ENCODE measurements around the gene DOCK1.

The DOCK1 gene

DNA sequence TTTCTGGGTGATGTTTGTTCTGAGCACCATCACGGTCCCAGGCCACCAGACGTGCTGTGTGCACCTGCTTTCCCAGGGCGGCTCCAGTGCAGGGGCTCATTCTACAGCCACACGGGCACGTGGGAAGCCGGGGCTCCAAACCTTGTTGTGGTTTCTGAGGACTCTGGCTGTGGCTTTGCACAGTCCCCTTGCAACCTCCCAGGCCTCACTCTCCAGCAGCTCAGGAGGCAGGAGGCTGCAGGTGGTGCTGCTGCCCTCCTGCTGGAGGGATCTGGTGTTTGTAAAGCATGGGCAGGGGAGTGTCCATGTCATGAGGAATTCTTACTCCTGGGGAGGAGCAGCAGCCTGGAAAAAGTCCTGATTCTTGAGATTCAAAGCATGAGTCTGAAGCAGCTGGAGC is 236.9 kb downstream of the DOCK1 start:
- H4K8ac ChIP-seq (ENCODE audit: low read depth, low read length): no peak overlapping the region
- H3K27me3 ChIP-seq (ENCODE audit: control insufficient read depth in 3 of 3, insufficient read depth in 3 of 3, low read depth in 1 of 3, low read length in 3 of 3): no peaks in the 10 kb centered on the region
- WGBS, 2 donors (ENCODE audit: extremely low coverage in 2 of 2, insufficient read length in 2 of 2, insufficient replicate concordance in 1 of 2): no CpG with 5 or more reads among the region's 6 CpGs
- no peak overlapping the region for H2BK12ac ChIP-seq (ENCODE audit: low read length)
- no peak overlapping the region for H2BK5ac ChIP-seq (ENCODE audit: low read length)
- H3K79me1 ChIP-seq (ENCODE audit: low read depth, low read length): no peaks in the 10 kb centered on the region
- peaks cover 6 to 7% of the 10 kb centered on the region in 2 donors for H3K4me1 ChIP-seq (ENCODE audit: control insufficient read depth in 2 of 2, insufficient read depth in 1 of 2, low read depth in 1 of 2, low read length in 2 of 2)
- no peak overlapping the region for H2BK15ac ChIP-seq (ENCODE audit: low read length)
- peak overlapping the region; percentile 61 for H3K18ac ChIP-seq (ENCODE audit: low read length)
- DNase-seq (ENCODE audit: low spot score): no peak
- H3K9me3 ChIP-seq (replicated peaks in 1 of 2; ENCODE audit: control insufficient read depth in 2 of 2, insufficient read depth in 1 of 2, low read depth in 1 of 2, low read length in 2 of 2): no peaks in the 10 kb centered on the region
- no peak overlapping the region for H3K4ac ChIP-seq (ENCODE audit: low read length)
- H3K36me3 ChIP-seq (replicated peaks in 1 of 2; ENCODE audit: control insufficient read depth in 2 of 2, insufficient read depth in 2 of 2, low read length in 2 of 2): peaks cover 2 to 33% of the 10 kb centered on the region in 2 donors
- no peak overlapping the region for H2AFZ ChIP-seq (ENCODE audit: low read length)
- no peak overlapping the region for H2AK5ac ChIP-seq (ENCODE audit: low read depth, low read length)
- H3K23ac ChIP-seq (ENCODE audit: low read depth, low read length, poor library complexity): no peak overlapping the region
- no peak overlapping the region for H3K4me2 ChIP-seq (ENCODE audit: insufficient read depth, low read length, poor library complexity, severe bottlenecking)
- no peak overlapping the region for H2BK120ac ChIP-seq (ENCODE audit: low read depth, low read length)
- H3K14ac ChIP-seq (ENCODE audit: low read length): peak overlapping the region; percentile 50
- H3K4me3 ChIP-seq (ENCODE audit: low read length in 2 of 2): no peak overlapping the region
- no peak overlapping the region for H4K91ac ChIP-seq (ENCODE audit: low read depth, low read length, poor library complexity)
- no peak overlapping the region for H3K27ac ChIP-seq (replicated peaks; ENCODE audit: low read length)
- no peak overlapping the region for H3K9ac ChIP-seq (ENCODE audit: low read depth, low read length, poor library complexity)

DNA sequence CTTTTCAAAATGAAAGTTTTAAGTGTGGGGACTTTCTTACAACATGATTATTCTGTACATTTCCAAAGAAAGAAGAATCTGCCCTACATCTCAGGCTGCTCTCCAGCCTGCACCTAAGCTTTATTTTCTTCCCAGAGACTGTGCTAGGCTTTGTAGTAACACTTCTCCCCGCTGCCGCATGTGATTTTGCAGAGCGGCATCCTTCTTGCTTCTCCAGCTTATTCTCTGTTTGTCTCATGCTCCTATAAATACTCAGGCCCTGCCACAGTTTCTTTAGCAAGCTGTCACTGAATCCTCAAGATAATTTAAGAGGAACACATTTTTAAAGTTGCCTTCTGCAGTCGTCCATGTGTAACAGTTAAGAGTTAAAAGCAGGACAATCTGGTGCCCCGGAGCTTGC is 237.6 kb downstream of the DOCK1 start:
- Histone ChIP-seq H3K4ac (ENCODE audit: low read length) (no peak overlapping the region), H4K8ac (ENCODE audit: low read depth, low read length) (no peak overlapping the region), H2BK15ac (ENCODE audit: low read length) (no peak overlapping the region), H3K23ac (ENCODE audit: low read depth, low read length, poor library complexity) (no peak overlapping the region), H3K27me3 (ENCODE audit: control insufficient read depth in 3 of 3, insufficient read depth in 3 of 3, low read depth in 1 of 3, low read length in 3 of 3) (no peaks in the 10 kb centered on the region), H3K9me3 (replicated peaks in 1 of 2; ENCODE audit: control insufficient read depth in 2 of 2, insufficient read depth in 1 of 2, low read depth in 1 of 2, low read length in 2 of 2) (no peaks in the 10 kb centered on the region), H2BK12ac (ENCODE audit: low read length) (no peak overlapping the region), H2BK120ac (ENCODE audit: low read depth, low read length) (no peak overlapping the region), H2AK5ac (ENCODE audit: low read depth, low read length) (no peak overlapping the region), H4K91ac (ENCODE audit: low read depth, low read length, poor library complexity) (no peak overlapping the region), H3K18ac (ENCODE audit: low read length) (no peak overlapping the region), H3K9ac (ENCODE audit: low read depth, low read length, poor library complexity) (no peak overlapping the region), H2AFZ (ENCODE audit: low read length) (no peak overlapping the region), H3K79me1 (ENCODE audit: low read depth, low read length) (no peaks in the 10 kb centered on the region), H3K4me3 (ENCODE audit: low read length in 2 of 2) (no peak overlapping the region), H3K27ac (replicated peaks; ENCODE audit: low read length) (no peak overlapping the region), H3K14ac (ENCODE audit: low read length) (no peak overlapping the region), H2BK5ac (ENCODE audit: low read length) (no peak overlapping the region), H3K4me2 (ENCODE audit: insufficient read depth, low read length, poor library complexity, severe bottlenecking) (no peak overlapping the region), H3K36me3 (replicated peaks in 1 of 2; ENCODE audit: control insufficient read depth in 2 of 2, insufficient read depth in 2 of 2, low read length in 2 of 2) (peaks cover 2 to 28% of the 10 kb centered on the region in 2 donors), H3K4me1 (ENCODE audit: control insufficient read depth in 2 of 2, insufficient read depth in 1 of 2, low read depth in 1 of 2, low read length in 2 of 2) (peaks cover 6 to 7% of the 10 kb centered on the region in 2 donors)
- DNase-seq (ENCODE audit: low spot score): no peak
- no CpG with 5 or more reads among the region's 5 CpGs for WGBS, 2 donors (ENCODE audit: extremely low coverage in 2 of 2, insufficient read length in 2 of 2, insufficient replicate concordance in 1 of 2)

DNA sequence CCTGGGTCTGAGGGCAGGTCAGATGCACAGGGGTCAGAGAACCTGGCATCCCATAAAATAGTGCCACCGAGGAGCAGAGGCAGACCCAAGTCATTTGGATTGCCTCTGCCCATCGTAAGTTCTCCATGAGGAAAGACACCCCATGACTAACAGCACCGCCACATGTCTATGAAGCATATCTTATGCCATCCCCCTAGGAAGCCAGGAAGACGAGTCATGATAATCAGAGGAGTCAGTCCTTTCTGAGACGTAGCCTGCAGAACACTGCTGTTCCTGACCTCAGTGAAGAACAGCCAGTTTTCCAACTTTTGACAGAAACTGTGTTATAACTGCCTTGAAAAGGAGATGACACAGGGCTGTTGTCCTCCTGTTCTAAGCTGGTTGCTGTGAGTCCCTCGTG is 239.9 kb downstream of the DOCK1 start:
- no peak overlapping the region for H3K27ac ChIP-seq (replicated peaks; ENCODE audit: low read length)
- DNase-seq (ENCODE audit: low spot score): no peak
- no peaks in the 10 kb centered on the region for H3K79me1 ChIP-seq (ENCODE audit: low read depth, low read length)
- H3K4ac ChIP-seq (ENCODE audit: low read length): no peak overlapping the region
- H3K4me2 ChIP-seq (ENCODE audit: insufficient read depth, low read length, poor library complexity, severe bottlenecking): no peak overlapping the region
- peaks cover 9 to 10% of the 10 kb centered on the region in 2 donors for H3K4me1 ChIP-seq (ENCODE audit: control insufficient read depth in 2 of 2, insufficient read depth in 1 of 2, low read depth in 1 of 2, low read length in 2 of 2)
- no peak overlapping the region for H3K4me3 ChIP-seq (ENCODE audit: low read length in 2 of 2)
- no peak overlapping the region for H3K9ac ChIP-seq (ENCODE audit: low read depth, low read length, poor library complexity)
- H2BK5ac ChIP-seq (ENCODE audit: low read length): no peak overlapping the region
- no peak overlapping the region for H4K91ac ChIP-seq (ENCODE audit: low read depth, low read length, poor library complexity)
- H2BK15ac ChIP-seq (ENCODE audit: low read length): no peak overlapping the region
- no peak overlapping the region for H4K8ac ChIP-seq (ENCODE audit: low read depth, low read length)
- peaks cover 0 to 15% of the 10 kb centered on the region in 2 donors for H3K36me3 ChIP-seq (replicated peaks in 1 of 2; ENCODE audit: control insufficient read depth in 2 of 2, insufficient read depth in 2 of 2, low read length in 2 of 2)
- H3K18ac ChIP-seq (ENCODE audit: low read length): no peak overlapping the region
- no peak overlapping the region for H2AFZ ChIP-seq (ENCODE audit: low read length)
- no peak overlapping the region for H2BK120ac ChIP-seq (ENCODE audit: low read depth, low read length)
- no CpG with 5 or more reads among the region's 6 CpGs for WGBS, 2 donors (ENCODE audit: extremely low coverage in 2 of 2, insufficient read length in 2 of 2, insufficient replicate concordance in 1 of 2)
- no peaks in the 10 kb centered on the region for H3K27me3 ChIP-seq (ENCODE audit: control insufficient read depth in 3 of 3, insufficient read depth in 3 of 3, low read depth in 1 of 3, low read length in 3 of 3)
- H3K23ac ChIP-seq (ENCODE audit: low read depth, low read length, poor library complexity): no peak overlapping the region
- H2AK5ac ChIP-seq (ENCODE audit: low read depth, low read length): no peak overlapping the region
- no peak overlapping the region for H3K14ac ChIP-seq (ENCODE audit: low read length)
- no peak overlapping the region for H2BK12ac ChIP-seq (ENCODE audit: low read length)
- H3K9me3 ChIP-seq (replicated peaks in 1 of 2; ENCODE audit: control insufficient read depth in 2 of 2, insufficient read depth in 1 of 2, low read depth in 1 of 2, low read length in 2 of 2): peaks cover 0 to 2% of the 10 kb centered on the region in 2 donors

DNA sequence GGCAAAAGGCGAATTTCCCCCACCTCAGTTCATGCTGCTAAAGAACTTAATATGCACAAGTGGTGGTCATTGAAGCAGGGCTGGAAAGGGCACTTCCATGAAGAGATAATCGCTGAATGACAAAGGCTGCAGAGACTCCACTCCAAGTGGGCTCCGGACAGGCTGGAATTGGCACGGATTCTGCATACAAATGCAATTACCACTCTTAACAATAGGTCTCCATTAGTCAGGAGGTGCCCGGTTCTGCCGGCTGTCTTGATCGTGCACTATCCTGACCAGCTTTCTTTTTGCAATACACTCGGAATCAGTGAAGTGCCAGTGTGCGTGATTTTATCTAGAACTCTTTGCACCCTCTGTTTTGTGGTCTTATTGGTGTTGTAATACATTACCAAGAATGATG is 241.4 kb downstream of the DOCK1 start:
- no peak overlapping the region for H4K8ac ChIP-seq (ENCODE audit: low read depth, low read length)
- H3K79me1 ChIP-seq (ENCODE audit: low read depth, low read length): no peaks in the 10 kb centered on the region
- no peak overlapping the region for H2BK15ac ChIP-seq (ENCODE audit: low read length)
- no peak overlapping the region for H4K91ac ChIP-seq (ENCODE audit: low read depth, low read length, poor library complexity)
- no peak overlapping the region for H3K9ac ChIP-seq (ENCODE audit: low read depth, low read length, poor library complexity)
- peaks cover 0 to 6% of the 10 kb centered on the region in 2 donors for H3K36me3 ChIP-seq (replicated peaks in 1 of 2; ENCODE audit: control insufficient read depth in 2 of 2, insufficient read depth in 2 of 2, low read length in 2 of 2)
- no peak overlapping the region for H3K23ac ChIP-seq (ENCODE audit: low read depth, low read length, poor library complexity)
- WGBS, 2 donors (ENCODE audit: extremely low coverage in 2 of 2, insufficient read length in 2 of 2, insufficient replicate concordance in 1 of 2): no CpG with 5 or more reads among the region's 9 CpGs
- H3K14ac ChIP-seq (ENCODE audit: low read length): no peak overlapping the region
- no peak overlapping the region for H2AK5ac ChIP-seq (ENCODE audit: low read depth, low read length)
- no peak overlapping the region for H3K18ac ChIP-seq (ENCODE audit: low read length)
- no peak overlapping the region for H3K4me2 ChIP-seq (ENCODE audit: insufficient read depth, low read length, poor library complexity, severe bottlenecking)
- no peaks in the 10 kb centered on the region for H3K27me3 ChIP-seq (ENCODE audit: control insufficient read depth in 3 of 3, insufficient read depth in 3 of 3, low read depth in 1 of 3, low read length in 3 of 3)
- H3K4me1 ChIP-seq (ENCODE audit: control insufficient read depth in 2 of 2, insufficient read depth in 1 of 2, low read depth in 1 of 2, low read length in 2 of 2): peaks cover 9 to 10% of the 10 kb centered on the region in 2 donors
- H2AFZ ChIP-seq (ENCODE audit: low read length): no peak overlapping the region
- no peak overlapping the region for H2BK5ac ChIP-seq (ENCODE audit: low read length)
- H3K4ac ChIP-seq (ENCODE audit: low read length): no peak overlapping the region
- no peak overlapping the region for H3K4me3 ChIP-seq (ENCODE audit: low read length in 2 of 2)
- H2BK12ac ChIP-seq (ENCODE audit: low read length): no peak overlapping the region
- H3K27ac ChIP-seq (replicated peaks; ENCODE audit: low read length): no peak overlapping the region
- no peak overlapping the region for H2BK120ac ChIP-seq (ENCODE audit: low read depth, low read length)
- DNase-seq (ENCODE audit: low spot score): no peak
- peaks cover 0 to 2% of the 10 kb centered on the region in 2 donors for H3K9me3 ChIP-seq (replicated peaks in 1 of 2; ENCODE audit: control insufficient read depth in 2 of 2, insufficient read depth in 1 of 2, low read depth in 1 of 2, low read length in 2 of 2)

Data from neuronal stem cell (in vitro differentiated cells).